Right lobe of liver (tissue), 6 donors: ENCODE data around the gene ZFP36L1. TPM values are rescaled to one million over a fixed set of nuclear protein-coding genes. Genes with fewer than 3 reads are reported as not detected.

ENCODE experiments used
- ATAC-seq, 4 donors: fragments of 200-7000 bp; cut with Tn5 transposase; one replicate each; pipeline ENCODE4 v1.9.1; 2020; ENCODE audit warnings: mild to moderate bottlenecking in 4 of 4, moderate library complexity in 4 of 4
- DNase-seq, 3 donors: peaks; one replicate each; pipeline ENCODE4 v3.0.0-alpha.2; 2020
- H3K27ac ChIP-seq, 3 donors: fragments of 200-600 bp; one replicate each; pipeline ENCODE4 v1.8.0; 2022
- H3K27me3 ChIP-seq, 2 donors: fragments of 200-600 bp; one replicate each; pipeline ENCODE4 v1.8.0; 2022
- H3K36me3 ChIP-seq, 4 donors: fragments of 200-600 bp; sonication (generic) in 1 of 4; one replicate each; pipeline versions ENCODE4 v1.5.1 to v1.8.0; 2017 to 2022; ENCODE audit warnings: control low read depth in 1 of 4
- H3K4me1 ChIP-seq, 4 donors: fragments of 200-600 bp; sonication (generic) in 1 of 4; one replicate each; pipeline versions ENCODE4 v1.5.1 to v1.8.0; 2017 to 2022; ENCODE audit warnings: control low read depth in 1 of 4
- H3K4me3 ChIP-seq, 3 donors: fragments of 200-600 bp; one replicate each; pipeline ENCODE4 v1.8.0; 2022
- H3K9me3 ChIP-seq, 4 donors: fragments of 200-600 bp; sonication (generic) in 1 of 4; one replicate each; pipeline versions ENCODE4 v1.5.1 to v1.8.0; 2017 to 2022; ENCODE audit warnings: control low read depth in 1 of 4
- POLR2A ChIP-seq: fragments of 450-650 bp; IDR thresholded peaks from one replicate; pipeline ENCODE4 v1.6.1; 2017; ENCODE audit warnings: antibody characterized with exemption, mild to moderate bottlenecking
- WGBS: methylation state at CpG from one replicate; pipeline ENCODE4 v1.1.6; 2018; ENCODE audit warnings: low coverage, low lambda C conversion rate; ENCODE audit not compliant: insufficient coverage; ENCODE audit errors: missing lambda C conversion rate; 5-methylcytosine and 5-hydroxymethylcytosine counted together
- intact Hi-C, 2 donors: fragments of 100-400 bp; cut with DNase I; formaldehyde crosslinking; loops; one replicate each; pipeline versions ENCODE4 v1.11.2 to v1.14.1; 2022
- total RNA-seq, 6 experiments: library from RNA; depleted of rRNA in 2 of 6; stranded (reverse); fragments of >200 nt in 2 of 6; fragmentation: NEBNext Ultra II Directional in 3 of 6; extraction: Animal tissue kit (Norgen Biotek cat#: 25700) in 3 of 6; gene quantifications; one replicate each; pipeline versions ENCODE4 v1.1.0 to v1.2.4, GENCODE V29; 2016 to 2023
- TF ChIP-seq, protein P1 (sequence below), 4 donors: fragments of 200-600 bp in 3 of 4; fragments of 450-650 bp in 1 of 4; IDR thresholded peaks; one replicate each; pipeline versions ENCODE4 v1.5.1 to v1.8.0; 2016 to 2022; ENCODE audit warnings: antibody characterized with exemption in 4 of 4, mild to moderate bottlenecking in 2 of 4
- donor health status: DM: no; HTN: yes; CAD: no.
- donor health status: DM: no; HTN: no; CAD: no.
- donor health status: DM: no; HTN: no; CAD: no.
- donor health status: DM: no; HTN: yes; CAD: no.
- donor health status: DM: no; HTN: yes; CAD: no.

The ZFP36L1 gene
- total RNA-seq, 6 experiments from 2014 or later, result 109 to 298 (median 218) TPM

DNA sequence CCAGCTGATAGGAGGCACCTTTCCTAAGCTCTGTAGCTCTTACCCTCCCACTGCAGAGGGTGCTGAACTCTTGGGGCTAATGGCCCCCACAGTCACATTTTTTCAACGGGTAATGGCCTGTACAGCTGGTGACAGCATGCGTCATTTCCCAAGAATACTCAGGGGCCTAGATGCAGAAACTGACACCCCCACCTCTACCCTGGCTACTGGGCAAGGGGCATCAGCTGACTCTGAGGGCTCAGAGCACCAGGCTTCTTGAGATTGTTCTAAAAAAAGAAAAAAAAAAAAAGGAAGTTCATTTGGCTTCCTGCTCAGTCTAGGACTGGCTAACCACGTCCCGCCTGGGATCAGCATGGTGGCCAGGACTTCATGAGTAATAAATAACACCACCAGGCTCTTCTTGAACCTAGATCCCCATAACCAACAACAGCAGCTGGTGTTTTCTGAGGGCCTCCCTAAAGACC lies 35.2 kb downstream of the ZFP36L1 start:
- ATAC-seq (peak; percentile 67 to 79 (median 74)), DNase-seq (peak in 1 of 3 donors; percentile 40)

DNA sequence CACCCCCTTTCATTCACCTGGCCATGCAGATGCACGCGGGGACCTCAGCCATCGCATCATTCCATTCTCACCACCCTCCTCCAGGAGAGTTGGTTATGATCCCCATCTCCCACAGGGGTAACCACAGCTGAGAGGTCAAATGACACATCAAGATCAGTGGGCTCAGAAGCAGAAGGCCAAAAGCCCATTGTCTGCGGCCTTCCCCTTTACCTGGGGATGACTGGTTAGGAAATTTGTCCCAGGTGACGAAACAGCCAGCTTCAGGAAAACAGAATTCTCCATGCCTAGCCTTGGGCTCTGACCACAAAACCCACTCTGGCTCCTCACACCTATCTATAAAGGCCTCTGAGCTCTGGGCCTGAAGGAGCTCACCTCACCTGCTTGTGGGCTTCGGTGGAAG lies 36.1 kb downstream of the ZFP36L1 start:
- 96% methylated on average over 4 of the region's 6 CpGs for WGBS
- no peak for TF ChIP-seq POLR2A
- TF ChIP-seq, protein P1, sequence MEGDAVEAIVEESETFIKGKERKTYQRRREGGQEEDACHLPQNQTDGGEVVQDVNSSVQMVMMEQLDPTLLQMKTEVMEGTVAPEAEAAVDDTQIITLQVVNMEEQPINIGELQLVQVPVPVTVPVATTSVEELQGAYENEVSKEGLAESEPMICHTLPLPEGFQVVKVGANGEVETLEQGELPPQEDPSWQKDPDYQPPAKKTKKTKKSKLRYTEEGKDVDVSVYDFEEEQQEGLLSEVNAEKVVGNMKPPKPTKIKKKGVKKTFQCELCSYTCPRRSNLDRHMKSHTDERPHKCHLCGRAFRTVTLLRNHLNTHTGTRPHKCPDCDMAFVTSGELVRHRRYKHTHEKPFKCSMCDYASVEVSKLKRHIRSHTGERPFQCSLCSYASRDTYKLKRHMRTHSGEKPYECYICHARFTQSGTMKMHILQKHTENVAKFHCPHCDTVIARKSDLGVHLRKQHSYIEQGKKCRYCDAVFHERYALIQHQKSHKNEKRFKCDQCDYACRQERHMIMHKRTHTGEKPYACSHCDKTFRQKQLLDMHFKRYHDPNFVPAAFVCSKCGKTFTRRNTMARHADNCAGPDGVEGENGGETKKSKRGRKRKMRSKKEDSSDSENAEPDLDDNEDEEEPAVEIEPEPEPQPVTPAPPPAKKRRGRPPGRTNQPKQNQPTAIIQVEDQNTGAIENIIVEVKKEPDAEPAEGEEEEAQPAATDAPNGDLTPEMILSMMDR (IDR thresholded peaks at IDR 0.05), result no peak
- ATAC-seq (no peak), DNase-seq (no peak)
- intact Hi-C loops, result no loop called here
- Histone ChIP-seq H3K9me3 (no peaks in the 10 kb centered on the region), H3K27me3 (no peaks in the 10 kb centered on the region), H3K36me3 (no peaks in the 10 kb centered on the region), H3K27ac (no peak overlapping the region), H3K4me1 (peaks cover 0 to 26% (median 7%) of the 10 kb centered on the region in 4 donors), H3K4me3 (no peak overlapping the region)

More for the DNA sequence above, 35.2 kb downstream of the ZFP36L1 start:
- Histone ChIP-seq H3K4me3 (no peak overlapping the region), H3K9me3 (no peaks in the 10 kb centered on the region), H3K27me3 (no peaks in the 10 kb centered on the region), H3K27ac (peak overlapping the region; percentile 24 to 51 (median 27)), H3K36me3 (no peaks in the 10 kb centered on the region), H3K4me1 (peaks cover 0 to 30% (median 7%) of the 10 kb centered on the region in 4 donors)
- 32% methylated on average over 4 of the region's 4 CpGs for WGBS
- no peak for TF ChIP-seq POLR2A
- TF ChIP-seq, protein P1 (IDR thresholded peaks at IDR 0.05), result no peak
- intact Hi-C loops, result no loop called here

DNA sequence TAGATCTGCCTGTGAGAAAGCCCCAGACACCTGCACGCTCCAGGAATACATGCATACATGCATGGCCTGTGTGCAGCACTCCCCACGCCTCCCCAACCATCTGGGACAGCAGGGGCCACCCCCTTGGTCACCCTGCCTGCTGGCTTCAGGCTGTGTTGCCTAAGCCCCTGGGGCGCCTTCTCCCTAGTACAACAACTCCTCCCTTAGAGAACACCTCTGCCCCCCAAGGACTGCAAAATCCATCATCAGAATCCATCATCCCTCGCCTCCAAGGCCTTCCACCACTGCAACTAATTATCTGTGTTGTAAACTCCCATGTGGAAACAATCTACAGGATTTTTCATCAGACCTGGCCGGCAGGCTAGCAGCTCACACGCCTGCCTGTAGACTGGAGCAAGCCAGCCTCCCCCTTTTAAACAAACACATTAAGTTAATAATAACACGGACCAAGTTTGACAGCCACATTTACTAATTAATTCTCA lies 36.8 kb downstream of the ZFP36L1 start:
- H3K4me3 ChIP-seq, result no peak overlapping the region
- ATAC-seq, result peak in 1 of 4 donors; percentile 9
- H3K4me1 ChIP-seq, result peaks cover 0 to 26% (median 7%) of the 10 kb centered on the region in 4 donors
- TF ChIP-seq, protein P1 (IDR thresholded peaks at IDR 0.05), result no peak
- no peak for TF ChIP-seq POLR2A
- no peak overlapping the region for H3K27ac ChIP-seq
- H3K36me3 ChIP-seq, result no peaks in the 10 kb centered on the region
- 38% methylated on average over 4 of the region's 7 CpGs for WGBS
- H3K27me3 ChIP-seq, result no peaks in the 10 kb centered on the region
- DNase-seq, result no peak
- H3K9me3 ChIP-seq, result no peaks in the 10 kb centered on the region
- intact Hi-C loops, result no loop called here

DNA sequence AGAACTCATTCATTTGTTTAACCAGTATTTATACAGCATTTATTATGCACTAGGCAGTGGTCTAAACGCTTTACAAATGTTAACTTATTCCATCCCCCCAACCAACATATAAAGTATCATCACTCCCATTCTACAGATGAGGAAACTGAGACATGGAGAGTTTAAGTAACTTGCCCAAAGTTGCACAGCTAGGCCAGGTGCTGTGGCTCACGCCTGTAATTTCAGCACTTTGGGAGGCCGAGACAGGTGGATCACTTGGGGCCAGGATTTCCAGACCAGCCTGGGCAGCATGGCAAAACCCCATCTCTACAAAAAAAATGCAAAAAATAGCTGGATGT lies 37.9 kb downstream of the ZFP36L1 start:
- Histone ChIP-seq H3K27ac (no peak overlapping the region), H3K9me3 (no peaks in the 10 kb centered on the region), H3K4me1 (peaks cover 0 to 26% (median 7%) of the 10 kb centered on the region in 4 donors), H3K36me3 (no peaks in the 10 kb centered on the region), H3K4me3 (no peak overlapping the region), H3K27me3 (no peaks in the 10 kb centered on the region)
- DNase-seq (no peak), ATAC-seq (no peak)
- intact Hi-C loops, result no loop called here
- TF ChIP-seq, protein P1 (IDR thresholded peaks at IDR 0.05), result no peak
- no peak for TF ChIP-seq POLR2A
- WGBS, result 93% methylated on average over 3 of the region's 3 CpGs
